SK-N-SH (cell line): Measurements from ENCODE around the gene ERC2. TPM values are rescaled to one million over a fixed set of nuclear protein-coding genes. Genes with fewer than 3 reads are reported as not detected.
"Not testable (repeated sequence)": the region's sequence is repeated elsewhere in the genome, so short reads cannot be mapped to it uniquely, and the experiment has no call there.

Experiments
- CTCF ChIA-PET: fragments of 300-600, 350-600 bp; formaldehyde crosslinking; extraction: SDS; loops from one replicate; lab custom pipeline; 2021; lab: Yijun Ruan, JAX
- POLR2A ChIA-PET: fragments of 350-600 bp; sonication (Branson Sonifier 250); formaldehyde crosslinking; extraction: SDS; loops from one replicate; lab custom pipeline; 2020; ENCODE audit warnings: antibody characterized with exemption, inconsistent platforms; lab: Yijun Ruan, JAX
- DNase-seq: peaks from one replicate; pipeline ENCODE4 v3.0.0; 2012
- H2AFZ ChIP-seq: fragments of 200-600 bp; sonication (generic); 2 replicates; pipeline ENCODE4 v1.8.1; 2016; ENCODE audit warnings: antibody characterized with exemption, mild to moderate bottlenecking, low read depth
- H3F3A ChIP-seq: fragments of 200-600 bp; sonication (generic); replicated peaks from 2 replicates; pipeline ENCODE3; 2016; ENCODE audit warnings: antibody characterized with exemption, mild to moderate bottlenecking; ENCODE audit not compliant: insufficient read depth
- H3K27ac ChIP-seq, 2 experiments: fragments of 200-500 bp in 1 of 2; fragments of 200-600 bp in 1 of 2; sonication (Bioruptor generic) in 1 of 2; sonication (generic), shearing (Covaris generic) in 1 of 2; 2 replicates each; pipeline versions ENCODE4 v1.5.1 to v1.6.1; 2014 to 2016; ENCODE audit warnings: low read depth in 2 of 2, inconsistent platforms in 1 of 2, low read length in 1 of 2, mild to moderate bottlenecking in 1 of 2, mixed read lengths in 1 of 2
- H3K27me3 ChIP-seq: fragments of 200-600 bp; sonication (generic), shearing (Covaris generic); 2 replicates; pipeline ENCODE4 v1.6.1; 2016; ENCODE audit warnings: mixed run types; ENCODE audit not compliant: insufficient read depth
- H3K36me3 ChIP-seq, 2 experiments: fragments of 200-500 bp in 1 of 2; fragments of 200-600 bp in 1 of 2; sonication (Bioruptor generic) in 1 of 2; sonication (generic) in 1 of 2; replicated peaks in 1 of 2; 2 replicates each; pipeline versions ENCODE3 to v1.5.1; 2014 to 2016; ENCODE audit warnings: low read length in 1 of 2, mild to moderate bottlenecking in 1 of 2; ENCODE audit not compliant: insufficient read depth in 2 of 2, control insufficient read depth in 1 of 2
- H3K4me1 ChIP-seq, 2 experiments: fragments of 200-500 bp in 1 of 2; fragments of 200-600 bp in 1 of 2; sonication (Bioruptor generic) in 1 of 2; sonication (generic), shearing (Covaris generic) in 1 of 2; 2 replicates each; pipeline versions ENCODE4 v1.5.1 to v1.6.1; 2014 to 2016; ENCODE audit warnings: low read depth in 1 of 2, low read length in 1 of 2, mixed run types in 1 of 2; ENCODE audit not compliant: insufficient read depth in 2 of 2, control insufficient read depth in 1 of 2
- H3K4me2 ChIP-seq: fragments of 200-600 bp; sonication (generic), shearing (Covaris generic); 2 replicates; pipeline ENCODE4 v1.6.1; 2017; ENCODE audit warnings: mixed run types
- H3K4me3 ChIP-seq, 2 experiments: fragments of 200-500 bp in 1 of 2; fragments of 200-600 bp in 1 of 2; sonication (Bioruptor generic) in 1 of 2; sonication (generic), shearing (Covaris generic) in 1 of 2; 2 replicates each; pipeline versions ENCODE4 v1.5.1 to v1.8.1; 2014 to 2016; ENCODE audit warnings: low read depth in 2 of 2, inconsistent platforms in 1 of 2, low read length in 1 of 2, mild to moderate bottlenecking in 1 of 2, mixed read lengths in 1 of 2, moderate library complexity in 1 of 2
- H3K79me2 ChIP-seq: fragments of 200-600 bp; sonication (generic); 2 replicates; pipeline ENCODE4 v1.8.1; 2017; ENCODE audit warnings: mild to moderate bottlenecking; ENCODE audit not compliant: insufficient read depth
- H3K9ac ChIP-seq: fragments of 200-600 bp; sonication (generic); 2 replicates; pipeline ENCODE4 v1.6.1; 2017; ENCODE audit warnings: mixed run types
- H3K9me2 ChIP-seq: fragments of 200-600 bp; sonication (generic); 2 replicates; pipeline ENCODE4 v1.6.1; 2017; ENCODE audit warnings: mixed run types
- H3K9me3 ChIP-seq: fragments of 200-600 bp; sonication (generic); 2 replicates; pipeline ENCODE4 v1.6.1; 2017; ENCODE audit warnings: mixed run types, mild to moderate bottlenecking, moderate library complexity
- H4K20me1 ChIP-seq: fragments of 200-600 bp; sonication (generic); 2 replicates; pipeline ENCODE4 v1.6.1; 2017; ENCODE audit warnings: mild to moderate bottlenecking, mixed run types; ENCODE audit not compliant: insufficient read depth
- CHD2 ChIP-seq: fragments of 150-350 bp; IDR thresholded peaks from 2 replicates; pipeline ENCODE4 v1.6.1; 2018; ENCODE audit warnings: low read length; ENCODE audit not compliant: partially characterized antibody
- ELF1 ChIP-seq: IDR thresholded peaks from 2 replicates; pipeline ENCODE4 v1.4.0; 2012
- EZH2phosphoT487 ChIP-seq: fragments of 200-600 bp; sonication (generic); IDR thresholded peaks from 2 replicates; pipeline ENCODE4 v1.6.1; 2017; ENCODE audit warnings: low read depth, mixed run types, mild to moderate bottlenecking, antibody characterized with exemption, moderate library complexity, borderline replicate concordance
- IRF3 ChIP-seq: fragments of 150-350 bp; IDR thresholded peaks from 2 replicates; pipeline ENCODE4 v1.6.1; 2016; ENCODE audit warnings: mild to moderate bottlenecking, low read depth, low read length
- JUND ChIP-seq: IDR thresholded peaks from 2 replicates; pipeline ENCODE4 v1.4.0; 2012
- MEF2A ChIP-seq: IDR thresholded peaks from 2 replicates; pipeline ENCODE4 v1.4.0; 2012; ENCODE audit warnings: low read depth, borderline replicate concordance
- MXI1 ChIP-seq: IDR thresholded peaks from 2 replicates; pipeline ENCODE4 v1.6.1; 2012; ENCODE audit warnings: mild to moderate bottlenecking, low read depth, low read length, improper control_type of control experiment
- RFX5 ChIP-seq: IDR thresholded peaks from 2 replicates; pipeline ENCODE4 v1.6.1; 2012; ENCODE audit warnings: mild to moderate bottlenecking, improper control_type of control experiment, low read length
- SIN3A ChIP-seq: IDR thresholded peaks from 2 replicates; pipeline ENCODE4 v1.6.1; 2012; ENCODE audit warnings: low read depth, mild to moderate bottlenecking, low read length, moderate library complexity, borderline replicate concordance
- SMC3 ChIP-seq: IDR thresholded peaks from 2 replicates; pipeline ENCODE4 v1.6.1; 2012; ENCODE audit warnings: low read depth, low read length, improper control_type of control experiment
- WGBS: methylation state at CpG from one replicate; pipeline ENCODE4 v1.1.6; 2017; ENCODE audit warnings: low lambda C conversion rate; 5-methylcytosine and 5-hydroxymethylcytosine counted together
- polyA plus RNA-seq, 3 experiments: library from polyadenylated mRNA; depleted of rRNA; stranded (reverse); fragments of >200 nt; gene quantifications; 2 replicates each; pipeline ENCODE4 v1.2.3, GENCODE V29; 2012
- TF ChIP-seq, protein P1 (sequence below): IDR thresholded peaks from 2 replicates; pipeline ENCODE4 v1.6.1; 2012; ENCODE audit warnings: mild to moderate bottlenecking, low read depth, low read length, moderate library complexity
- TF ChIP-seq, protein P2 (sequence below): IDR thresholded peaks from 2 replicates; pipeline ENCODE4 v1.4.0; 2012; ENCODE audit warnings: low read depth, borderline replicate concordance
- TF ChIP-seq, protein P3 (sequence below): fragments of 200-600 bp; sonication (generic); IDR thresholded peaks from 2 replicates; pipeline ENCODE4 v1.6.1; 2017; ENCODE audit warnings: antibody characterized with exemption, mild to moderate bottlenecking, moderate library complexity

The ERC2 gene
- polyA plus RNA-seq, 1 of the 3 experiments (the other 2 are of a cell fraction), result 1.6 TPM

- no peak overlapping the region for H3K4me3 ChIP-seq
- no peak for DNase-seq
- H3K27ac ChIP-seq, result no peak overlapping the region
- no peaks in the 10 kb centered on the region for H4K20me1 ChIP-seq
- no peaks in the 10 kb centered on the region for H3K4me1 ChIP-seq
- H3K9me3 ChIP-seq, result no peaks in the 10 kb centered on the region
- no peaks in the 10 kb centered on the region for H3F3A ChIP-seq
- CTCF ChIA-PET, result no interaction called here
- POLR2A ChIA-PET, result no interaction called here
- H3K36me3 ChIP-seq, result no peaks in the 10 kb centered on the region
- no peaks in the 10 kb centered on the region for H3K27me3 ChIP-seq
- no peaks in the 10 kb centered on the region for H3K79me2 ChIP-seq
- H3K9me2 ChIP-seq, result no peaks in the 10 kb centered on the region
- TF ChIP-seq CHD2 (no peak), MEF2A (no peak), JUND (no peak), SMC3 (no peak), RFX5 (no peak), MXI1 (no peak), EZH2phosphoT487 (no peak), SIN3A (no peak), IRF3 (no peak), ELF1 (no peak)
- TF ChIP-seq, protein P1, sequence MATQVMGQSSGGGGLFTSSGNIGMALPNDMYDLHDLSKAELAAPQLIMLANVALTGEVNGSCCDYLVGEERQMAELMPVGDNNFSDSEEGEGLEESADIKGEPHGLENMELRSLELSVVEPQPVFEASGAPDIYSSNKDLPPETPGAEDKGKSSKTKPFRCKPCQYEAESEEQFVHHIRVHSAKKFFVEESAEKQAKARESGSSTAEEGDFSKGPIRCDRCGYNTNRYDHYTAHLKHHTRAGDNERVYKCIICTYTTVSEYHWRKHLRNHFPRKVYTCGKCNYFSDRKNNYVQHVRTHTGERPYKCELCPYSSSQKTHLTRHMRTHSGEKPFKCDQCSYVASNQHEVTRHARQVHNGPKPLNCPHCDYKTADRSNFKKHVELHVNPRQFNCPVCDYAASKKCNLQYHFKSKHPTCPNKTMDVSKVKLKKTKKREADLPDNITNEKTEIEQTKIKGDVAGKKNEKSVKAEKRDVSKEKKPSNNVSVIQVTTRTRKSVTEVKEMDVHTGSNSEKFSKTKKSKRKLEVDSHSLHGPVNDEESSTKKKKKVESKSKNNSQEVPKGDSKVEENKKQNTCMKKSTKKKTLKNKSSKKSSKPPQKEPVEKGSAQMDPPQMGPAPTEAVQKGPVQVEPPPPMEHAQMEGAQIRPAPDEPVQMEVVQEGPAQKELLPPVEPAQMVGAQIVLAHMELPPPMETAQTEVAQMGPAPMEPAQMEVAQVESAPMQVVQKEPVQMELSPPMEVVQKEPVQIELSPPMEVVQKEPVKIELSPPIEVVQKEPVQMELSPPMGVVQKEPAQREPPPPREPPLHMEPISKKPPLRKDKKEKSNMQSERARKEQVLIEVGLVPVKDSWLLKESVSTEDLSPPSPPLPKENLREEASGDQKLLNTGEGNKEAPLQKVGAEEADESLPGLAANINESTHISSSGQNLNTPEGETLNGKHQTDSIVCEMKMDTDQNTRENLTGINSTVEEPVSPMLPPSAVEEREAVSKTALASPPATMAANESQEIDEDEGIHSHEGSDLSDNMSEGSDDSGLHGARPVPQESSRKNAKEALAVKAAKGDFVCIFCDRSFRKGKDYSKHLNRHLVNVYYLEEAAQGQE, result no peak
- TF ChIP-seq, protein P2, sequence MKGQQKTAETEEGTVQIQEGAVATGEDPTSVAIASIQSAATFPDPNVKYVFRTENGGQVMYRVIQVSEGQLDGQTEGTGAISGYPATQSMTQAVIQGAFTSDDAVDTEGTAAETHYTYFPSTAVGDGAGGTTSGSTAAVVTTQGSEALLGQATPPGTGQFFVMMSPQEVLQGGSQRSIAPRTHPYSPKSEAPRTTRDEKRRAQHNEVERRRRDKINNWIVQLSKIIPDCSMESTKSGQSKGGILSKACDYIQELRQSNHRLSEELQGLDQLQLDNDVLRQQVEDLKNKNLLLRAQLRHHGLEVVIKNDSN, result no peak
- TF ChIP-seq, protein P3, sequence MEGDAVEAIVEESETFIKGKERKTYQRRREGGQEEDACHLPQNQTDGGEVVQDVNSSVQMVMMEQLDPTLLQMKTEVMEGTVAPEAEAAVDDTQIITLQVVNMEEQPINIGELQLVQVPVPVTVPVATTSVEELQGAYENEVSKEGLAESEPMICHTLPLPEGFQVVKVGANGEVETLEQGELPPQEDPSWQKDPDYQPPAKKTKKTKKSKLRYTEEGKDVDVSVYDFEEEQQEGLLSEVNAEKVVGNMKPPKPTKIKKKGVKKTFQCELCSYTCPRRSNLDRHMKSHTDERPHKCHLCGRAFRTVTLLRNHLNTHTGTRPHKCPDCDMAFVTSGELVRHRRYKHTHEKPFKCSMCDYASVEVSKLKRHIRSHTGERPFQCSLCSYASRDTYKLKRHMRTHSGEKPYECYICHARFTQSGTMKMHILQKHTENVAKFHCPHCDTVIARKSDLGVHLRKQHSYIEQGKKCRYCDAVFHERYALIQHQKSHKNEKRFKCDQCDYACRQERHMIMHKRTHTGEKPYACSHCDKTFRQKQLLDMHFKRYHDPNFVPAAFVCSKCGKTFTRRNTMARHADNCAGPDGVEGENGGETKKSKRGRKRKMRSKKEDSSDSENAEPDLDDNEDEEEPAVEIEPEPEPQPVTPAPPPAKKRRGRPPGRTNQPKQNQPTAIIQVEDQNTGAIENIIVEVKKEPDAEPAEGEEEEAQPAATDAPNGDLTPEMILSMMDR, result no peak
- H3K9ac ChIP-seq, result no peak overlapping the region
- no peak overlapping the region for H3K4me2 ChIP-seq
- H2AFZ ChIP-seq, result no peak overlapping the region
Measured at GRCh38 chr3:56069766-56070165, 398.5 kb downstream of the ERC2 start.

DNA sequence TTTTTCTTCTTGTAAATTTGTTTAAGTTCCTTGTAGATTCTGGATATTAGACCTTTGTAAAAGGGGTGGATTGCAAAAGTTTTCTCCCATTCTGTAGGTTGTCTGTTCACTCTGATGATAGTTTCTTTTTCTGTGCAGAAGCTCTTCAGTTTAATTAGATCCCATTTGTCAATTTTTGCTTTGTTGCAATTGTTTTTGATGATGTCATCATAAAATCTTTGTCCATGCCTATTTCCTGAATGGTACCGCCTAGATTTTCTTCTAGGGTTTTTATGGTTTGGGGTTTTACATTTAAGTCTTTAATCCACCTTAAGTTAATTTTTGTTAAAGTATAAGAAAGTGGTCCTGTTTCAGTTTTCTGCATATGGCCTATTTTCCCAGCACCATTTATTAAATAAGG is 401.9 kb downstream of the ERC2 start:
- H3K4me3 ChIP-seq, H3K27me3 ChIP-seq, CTCF ChIA-PET, H3K36me3 ChIP-seq, H2AFZ ChIP-seq, H4K20me1 ChIP-seq, H3K27ac ChIP-seq, POLR2A ChIA-PET, DNase-seq, H3F3A ChIP-seq, H3K9me3 ChIP-seq, H3K79me2 ChIP-seq, H3K9ac ChIP-seq, H3K4me1 ChIP-seq, H3K9me2 ChIP-seq, H3K4me2 ChIP-seq: not testable (repeated sequence)
- WGBS, result 86% methylated on average over 1 of the region's 1 CpG
